GM06990 (cell line): Measurements from ENCODE around the gene TAOK3.
"Not testable (repeated sequence)": the region's sequence is repeated elsewhere in the genome, so short reads cannot be mapped to it uniquely, and the experiment has no call there.

Experiments
- DNase-seq: peaks from one replicate; pipeline ENCODE4 v3.0.0-alpha.2; 2011; ENCODE audit not compliant: insufficient read length; ENCODE audit errors: extremely low read depth
- H3K27me3 ChIP-seq: replicated peaks from 2 replicates; pipeline ENCODE4 v1.6.0; 2011; ENCODE audit warnings: low read length; ENCODE audit not compliant: control insufficient read depth, insufficient read depth
- H3K36me3 ChIP-seq: 2 replicates; pipeline ENCODE4 v1.5.1; 2011; ENCODE audit warnings: low read length; ENCODE audit not compliant: control insufficient read depth, insufficient read depth
- H3K4me3 ChIP-seq: replicated peaks from 2 replicates; pipeline ENCODE4 v1.5.1; 2011; ENCODE audit warnings: low read depth, mild to moderate bottlenecking, control low read depth, low read length
- CTCF ChIP-seq: IDR thresholded peaks from 2 replicates; pipeline ENCODE4 v1.5.1; 2011; ENCODE audit warnings: low read length, control low read depth, mild to moderate bottlenecking, inconsistent platforms; ENCODE audit not compliant: insufficient read depth, poor library complexity, severe bottlenecking

The TAOK3 gene

GRCh38 chr12:118354903-118355302, 17.8 kb downstream of the TAOK3 start:
- peak; percentile 38 for DNase-seq
- Histone ChIP-seq H3K27me3 (no peaks in the 10 kb centered on the region), H3K36me3 (no peaks in the 10 kb centered on the region), H3K4me3 (no peak overlapping the region)
- TF ChIP-seq CTCF = no peak

- H3K4me3 ChIP-seq, DNase-seq, H3K36me3 ChIP-seq, H3K27me3 ChIP-seq: not testable (repeated sequence)
Measured at GRCh38 chr12:118354503-118354902, 18.2 kb downstream of the TAOK3 start.

- Histone ChIP-seq H3K27me3 (no peaks in the 10 kb centered on the region), H3K4me3 (no peak overlapping the region), H3K36me3 (no peaks in the 10 kb centered on the region)
- no peak for TF ChIP-seq CTCF
- no peak for DNase-seq
Measured at GRCh38 chr12:118353721-118354120, 19.0 kb downstream of the TAOK3 start.

GRCh38 chr12:118350908-118351559, 21.7 kb downstream of the TAOK3 start:
- no peaks in the 10 kb centered on the region for H3K27me3 ChIP-seq
- H3K4me3 ChIP-seq = no peak overlapping the region
- H3K36me3 ChIP-seq = no peaks in the 10 kb centered on the region
- no peak for TF ChIP-seq CTCF
- DNase-seq = no peak

GRCh38 chr12:118347916-118348315, 24.8 kb downstream of the TAOK3 start:
- TF ChIP-seq CTCF = no peak
- no peaks in the 10 kb centered on the region for H3K27me3 ChIP-seq

GRCh38 chr12:118346895-118347294, 25.8 kb downstream of the TAOK3 start:
- no peaks in the 10 kb centered on the region for H3K27me3 ChIP-seq
- no peaks in the 10 kb centered on the region for H3K36me3 ChIP-seq
- H3K4me3 ChIP-seq = no peak overlapping the region
- TF ChIP-seq CTCF = no peak
- peak; percentile 52 for DNase-seq

More at GRCh38 chr12:118347916-118348315, 24.8 kb downstream of the TAOK3 start:
- DNase-seq = no peak
- Histone ChIP-seq H3K36me3 (no peaks in the 10 kb centered on the region), H3K4me3 (no peak overlapping the region)
